Measurements from ENCODE around the gene SCYGR1. TPM values are rescaled to one million over a fixed set of nuclear protein-coding genes. Genes with fewer than 3 reads are reported as not detected.

SCYGR1 gene
- total and polyA plus RNA-seq, 2 donors from 2014 or later: not detected

GRCh38 chr2:227410191-227410590, 22.4 kb upstream of the SCYGR1 start:
- DNase-seq (no peak), FAIRE-seq (no peak)
- Histone ChIP-seq H3K4me1 (ENCODE audit: control insufficient read depth in 2 of 3, insufficient read depth in 2 of 3, low read depth in 1 of 3, low read length in 3 of 3) (peaks cover 6 to 15% (median 11%) of the 10 kb centered on the region in 3 donors), H3K36me3 (ENCODE audit: control insufficient read depth in 2 of 3, insufficient read depth in 3 of 3, low read length in 3 of 3) (no peaks in the 10 kb centered on the region), H3K27ac (ENCODE audit: low read depth in 2 of 2, low read length in 2 of 2) (no peak overlapping the region), H3K4me3 (ENCODE audit: low read length in 3 of 3) (no peak overlapping the region), H3K9me3 (ENCODE audit: control insufficient read depth in 2 of 3, insufficient read depth in 1 of 3, low read length in 3 of 3) (no peaks in the 10 kb centered on the region), H3K9ac (ENCODE audit: low read length in 3 of 3) (no peak overlapping the region), H3K27me3 (ENCODE audit: control insufficient read depth, insufficient read depth, low read length) (no peaks in the 10 kb centered on the region)
- no peak for TF ChIP-seq CTCF (IDR thresholded peaks at IDR 0.05; ENCODE audit: borderline replicate concordance, extremely low read depth, insufficient read depth)
- intact Hi-C loops (cut with DNase I): no loop called here

GRCh38 chr2:227407591-227408151, 19.9 kb upstream of the SCYGR1 start:
- TF ChIP-seq CTCF (IDR thresholded peaks at IDR 0.05; ENCODE audit: borderline replicate concordance, extremely low read depth, insufficient read depth): no peak

GRCh38 chr2:227406177-227407031, 18.7 kb upstream of the SCYGR1 start:
- intact Hi-C loops (cut with DNase I): loop anchor here (10.0 kb wide), 1 partner anchor 358 kb away; no protein-coding TSS in a partner anchor
- H3K9me3 ChIP-seq (ENCODE audit: control insufficient read depth in 2 of 3, insufficient read depth in 1 of 3, low read length in 3 of 3): no peaks in the 10 kb centered on the region
- H3K9ac ChIP-seq (ENCODE audit: low read length in 3 of 3): peak overlapping the region in 1 of 3 donors; percentile 26
- peak overlapping the region in 2 of 3 donors; percentile 9 to 19 for H3K4me3 ChIP-seq (ENCODE audit: low read length in 3 of 3)
- DNase-seq: peak in 4 of 5 donors; percentile 67 to 98 (median 88)
- H3K36me3 ChIP-seq (ENCODE audit: control insufficient read depth in 2 of 3, insufficient read depth in 3 of 3, low read length in 3 of 3): no peaks in the 10 kb centered on the region
- peaks cover 6 to 15% (median 8%) of the 10 kb centered on the region in 3 donors for H3K4me1 ChIP-seq (ENCODE audit: control insufficient read depth in 2 of 3, insufficient read depth in 2 of 3, low read depth in 1 of 3, low read length in 3 of 3)
- peak; percentile 91 for FAIRE-seq
- TF ChIP-seq CTCF (IDR thresholded peaks at IDR 0.05; ENCODE audit: borderline replicate concordance, extremely low read depth, insufficient read depth): peak; percentile 90
- H3K27ac ChIP-seq (ENCODE audit: low read depth in 2 of 2, low read length in 2 of 2): peak overlapping the region; percentile 72 to 85
- H3K27me3 ChIP-seq (ENCODE audit: control insufficient read depth, insufficient read depth, low read length): no peaks in the 10 kb centered on the region

More at GRCh38 chr2:227407591-227408151, 19.9 kb upstream of the SCYGR1 start:
- H3K4me3 ChIP-seq (ENCODE audit: low read length in 3 of 3): no peak overlapping the region
- intact Hi-C loops (cut with DNase I): loop anchor here (10.0 kb wide), 1 partner anchor 357 kb away; no protein-coding TSS in a partner anchor
- no peaks in the 10 kb centered on the region for H3K36me3 ChIP-seq (ENCODE audit: control insufficient read depth in 2 of 3, insufficient read depth in 3 of 3, low read length in 3 of 3)
- FAIRE-seq (no peak), DNase-seq (peak in 1 of 5 donors; percentile 78)
- no peaks in the 10 kb centered on the region for H3K27me3 ChIP-seq (ENCODE audit: control insufficient read depth, insufficient read depth, low read length)
- peaks cover 6 to 15% (median 8%) of the 10 kb centered on the region in 3 donors for H3K4me1 ChIP-seq (ENCODE audit: control insufficient read depth in 2 of 3, insufficient read depth in 2 of 3, low read depth in 1 of 3, low read length in 3 of 3)
- H3K9me3 ChIP-seq (ENCODE audit: control insufficient read depth in 2 of 3, insufficient read depth in 1 of 3, low read length in 3 of 3): no peaks in the 10 kb centered on the region
- no peak overlapping the region for H3K9ac ChIP-seq (ENCODE audit: low read length in 3 of 3)
- H3K27ac ChIP-seq (ENCODE audit: low read depth in 2 of 2, low read length in 2 of 2): peak overlapping the region; percentile 23 to 44

Measured in kidney (tissue), 14 donors.